H1 (cell line): Measurements from ENCODE around the gene UPK2. TPM values are rescaled to one million over a fixed set of nuclear protein-coding genes. Genes with fewer than 3 reads are reported as not detected.

Source experiments
- EP300 ChIP-seq, 2 experiments: IDR thresholded peaks; 1 replicate in 1 of 2; 2 replicates in 1 of 2; pipeline ENCODE4 v1.6.1; 2011 to 2012; ENCODE audit warnings: low read depth in 2 of 2, low read length in 2 of 2, mild to moderate bottlenecking in 2 of 2, borderline replicate concordance in 1 of 2, inconsistent platforms in 1 of 2, moderate library complexity in 1 of 2
- HDAC6 ChIP-seq: IDR thresholded peaks from one replicate; pipeline ENCODE4 v1.7.1; 2012; ENCODE audit warnings: low read depth, mild to moderate bottlenecking, inconsistent platforms, low read length, moderate library complexity
- KDM5A ChIP-seq: fragments of 200-600 bp; IDR thresholded peaks from 2 replicates; pipeline ENCODE4 v1.7.1; 2012; ENCODE audit warnings: mild to moderate bottlenecking, low read length, inconsistent platforms, mixed read lengths
- PHF8 ChIP-seq: fragments of 200-600 bp; sonication (generic); conservative IDR thresholded peaks from 2 replicates; pipeline ENCODE4 v1.7.1; 2012; ENCODE audit warnings: low read depth, mild to moderate bottlenecking, inconsistent platforms, low read length, moderate library complexity
- RNF2 ChIP-seq: fragments of 200-900, 300-1000 bp; sonication (generic); IDR thresholded peaks from 2 replicates; pipeline ENCODE4 v1.7.1; 2016; ENCODE audit warnings: borderline replicate concordance, low read depth, mild to moderate bottlenecking, antibody characterized with exemption, low read length; ENCODE audit not compliant: poor library complexity, severe bottlenecking; ENCODE audit errors: missing control alignments
- SIRT6 ChIP-seq: IDR thresholded peaks from one replicate; pipeline ENCODE4 v1.7.1; 2012; ENCODE audit warnings: low read length, inconsistent platforms
- TCF12 ChIP-seq: IDR thresholded peaks from 2 replicates; pipeline ENCODE4 v1.6.1; 2011; ENCODE audit warnings: low read depth, mild to moderate bottlenecking, low read length
- polyA plus RNA-seq, 7 experiments: library from polyadenylated mRNA; depleted of rRNA in 3 of 7; stranded (reverse) in 5 of 7; unstranded in 2 of 7; fragments of >200 nt in 5 of 7; fragments of 200-250 nt in 2 of 7; gene quantifications; 1 replicate in 5 of 7; 2 replicates in 1 of 7; 4 replicates in 1 of 7; pipeline versions ENCODE4 v1.2.1 to v1.2.3, GENCODE V29; 2011 to 2013; ENCODE audit warnings: missing spikeins in 2 of 7, mixed read lengths in 2 of 7
- total RNA-seq: library from RNA; stranded (reverse); fragmentation: NEBNext Ultra II Directional; extraction: Animal tissue kit (Norgen Biotek cat#: 25700); gene quantifications from 2 replicates; pipeline ENCODE4 v1.2.1, GENCODE V29; 2021

The UPK2 gene
- total and polyA plus RNA-seq, 2 of the 8 experiments (the other 6 are each of a cell fraction or from before 2014, with no cell fraction given): 0.76 TPM; not detected in 1

GRCh38 chr11:118948000-118948399 lies 8.1 kb upstream of the UPK2 start (continued):
- TF ChIP-seq EP300 (IDR thresholded peaks at IDR 0.05; ENCODE audit: borderline replicate concordance in 1 of 2, low read depth in 2 of 2, low read length in 2 of 2) (no peak), RNF2 (no peak), TCF12 (no peak), SIRT6 (no peak), KDM5A (no peak), HDAC6 (no peak), PHF8 (no peak)
